Measurements from ENCODE around the gene ADAM23. TPM values are rescaled to one million over a fixed set of nuclear protein-coding genes. Genes with fewer than 3 reads are reported as not detected.

ADAM23 gene
- polyA plus RNA-seq, 4 donors: 4.8 to 6.6 (median 5.3) TPM

DNA sequence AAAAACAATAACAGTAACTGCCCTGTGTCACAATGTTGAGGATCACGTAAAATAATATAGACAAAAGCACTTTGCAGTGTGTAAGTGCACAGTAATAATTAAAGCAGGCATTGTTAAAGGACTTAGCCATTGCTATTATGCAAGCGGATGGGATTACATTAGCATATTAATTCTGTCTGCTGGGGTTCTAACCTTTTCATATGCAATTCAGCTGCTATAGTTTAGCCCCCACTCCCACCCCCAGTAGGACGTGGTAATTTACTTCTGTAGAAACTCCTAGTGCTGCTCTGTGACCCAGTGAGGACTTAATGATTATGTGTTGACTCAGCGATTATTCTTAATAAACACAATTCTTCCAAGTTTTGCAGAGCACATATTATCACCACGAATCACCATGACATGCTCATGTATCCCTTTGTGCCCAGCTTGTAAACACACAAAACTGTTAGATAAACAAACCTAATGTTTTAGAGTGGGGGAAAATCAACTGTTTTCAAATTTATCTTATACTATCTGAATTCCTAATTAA, 5.1 kb upstream of the ADAM23 start:
- no peak for DNase-seq (ENCODE audit: low read depth in 4 of 4, low spot score in 3 of 4)

DNA sequence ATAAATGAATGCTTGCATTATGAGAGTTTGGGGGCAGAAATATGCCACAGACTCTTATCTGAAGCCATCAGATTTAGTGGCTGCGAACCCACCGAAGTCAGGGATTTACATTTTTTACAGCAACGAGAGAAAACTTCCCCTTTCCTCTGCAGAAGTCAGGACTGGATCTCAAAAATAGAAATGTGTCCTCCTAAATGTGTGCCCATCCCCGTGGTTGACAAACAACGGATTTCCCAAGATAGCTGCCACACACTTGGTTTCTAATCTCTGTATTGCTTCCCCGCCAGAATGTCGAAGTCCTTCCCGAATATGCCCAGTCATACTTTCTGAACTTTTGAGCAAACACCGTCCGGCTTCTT, 879 bp upstream of the ADAM23 start:
- DNase-seq (ENCODE audit: low read depth in 4 of 4, low spot score in 3 of 4): no peak

DNA sequence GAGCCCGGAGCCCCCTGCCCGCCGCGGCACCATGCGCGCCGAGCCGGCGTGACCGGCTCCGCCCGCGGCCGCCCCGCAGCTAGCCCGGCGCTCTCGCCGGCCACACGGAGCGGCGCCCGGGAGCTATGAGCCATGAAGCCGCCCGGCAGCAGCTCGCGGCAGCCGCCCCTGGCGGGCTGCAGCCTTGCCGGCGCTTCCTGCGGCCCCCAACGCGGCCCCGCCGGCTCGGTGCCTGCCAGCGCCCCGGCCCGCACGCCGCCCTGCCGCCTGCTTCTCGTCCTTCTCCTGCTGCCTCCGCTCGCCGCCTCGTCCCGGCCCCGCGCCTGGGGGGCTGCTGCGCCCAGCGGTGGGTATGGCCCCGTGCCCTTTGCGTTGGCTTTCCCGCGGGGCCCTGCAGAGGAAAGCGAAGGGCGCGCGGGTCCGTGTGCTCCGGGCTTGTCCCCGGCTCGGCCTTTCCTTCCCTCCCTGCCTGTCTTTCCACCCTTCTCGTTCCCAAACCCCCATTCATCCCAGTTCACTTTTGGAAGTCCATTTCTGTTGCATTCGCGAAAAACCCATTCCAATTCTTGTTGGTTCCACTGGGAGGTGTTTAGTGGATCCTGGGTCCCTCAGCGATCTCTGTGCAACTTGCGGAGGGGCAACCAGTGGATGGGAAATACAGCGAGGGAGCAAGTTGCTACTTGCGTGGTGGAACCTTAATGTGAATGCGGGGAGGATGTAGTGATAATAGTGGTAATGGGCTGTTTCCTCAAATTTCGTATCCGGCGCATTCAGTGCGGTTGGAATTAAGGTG, 599 bp downstream of the ADAM23 start:
- DNase-seq (ENCODE audit: low read depth in 4 of 4, low spot score in 3 of 4): peak; percentile 5 to 20 (median 11)

DNA sequence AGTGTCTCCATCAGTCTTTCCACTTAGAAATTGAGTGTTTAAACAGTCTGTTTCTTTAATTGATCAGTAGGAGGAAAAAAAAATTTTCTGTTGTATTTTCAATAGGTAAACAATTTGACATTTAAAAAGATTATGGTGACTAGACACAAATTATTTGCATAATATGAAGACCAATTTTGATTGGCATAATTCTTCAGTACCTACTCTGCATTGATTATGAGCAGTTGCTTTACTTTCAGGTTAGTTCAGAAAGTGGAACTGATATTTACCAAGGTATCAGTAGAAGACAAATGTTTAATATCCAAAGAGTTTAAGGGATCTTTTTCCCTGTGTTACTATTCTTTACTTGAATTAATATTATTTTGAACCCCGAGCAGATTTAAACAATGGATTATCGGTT, 2.6 kb downstream of the ADAM23 start:
- DNase-seq (ENCODE audit: low read depth in 4 of 4, low spot score in 3 of 4): no peak

DNA sequence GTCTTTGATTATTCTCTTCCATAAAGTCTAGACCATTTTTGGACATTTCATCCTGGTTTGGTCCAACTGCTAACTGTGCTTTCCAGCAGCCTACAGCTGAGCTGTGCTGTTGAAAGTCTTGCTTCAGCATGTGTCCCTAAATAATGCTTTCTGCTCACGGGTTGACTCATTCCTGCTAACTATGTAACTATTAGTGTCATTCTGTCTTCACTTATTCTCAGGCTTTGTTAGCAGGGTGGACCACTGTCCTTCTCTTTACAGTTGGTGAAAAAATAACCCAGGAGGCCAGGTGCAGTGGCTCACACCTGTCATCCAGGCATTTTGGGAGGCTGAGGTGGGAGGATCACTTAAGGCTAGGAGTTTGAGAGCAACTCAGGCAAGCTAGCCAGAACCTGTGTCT, 8.9 kb downstream of the ADAM23 start:
- DNase-seq (ENCODE audit: low read depth in 4 of 4, low spot score in 3 of 4): no peak

DNA sequence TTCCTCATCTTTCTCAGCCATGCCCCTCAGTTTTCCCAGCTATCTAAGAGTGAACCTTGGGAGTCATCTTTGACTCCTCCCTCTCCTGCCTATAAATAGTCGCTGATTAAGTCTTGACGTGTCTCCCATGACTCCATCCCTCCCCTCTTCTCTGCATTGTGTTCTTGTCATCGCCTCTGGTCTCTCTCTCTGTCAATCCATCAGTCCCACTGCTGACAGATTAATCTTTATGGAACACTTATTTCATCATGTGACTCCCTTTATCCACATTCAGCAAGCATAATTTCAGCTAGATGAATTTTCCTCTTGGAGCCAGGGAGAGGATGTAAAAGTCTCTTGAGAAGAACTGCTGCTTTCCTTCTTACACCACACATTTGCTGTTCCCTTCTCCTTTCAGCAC, 9.4 kb downstream of the ADAM23 start:
- DNase-seq (ENCODE audit: low read depth in 4 of 4, low spot score in 3 of 4): no peak

DNA sequence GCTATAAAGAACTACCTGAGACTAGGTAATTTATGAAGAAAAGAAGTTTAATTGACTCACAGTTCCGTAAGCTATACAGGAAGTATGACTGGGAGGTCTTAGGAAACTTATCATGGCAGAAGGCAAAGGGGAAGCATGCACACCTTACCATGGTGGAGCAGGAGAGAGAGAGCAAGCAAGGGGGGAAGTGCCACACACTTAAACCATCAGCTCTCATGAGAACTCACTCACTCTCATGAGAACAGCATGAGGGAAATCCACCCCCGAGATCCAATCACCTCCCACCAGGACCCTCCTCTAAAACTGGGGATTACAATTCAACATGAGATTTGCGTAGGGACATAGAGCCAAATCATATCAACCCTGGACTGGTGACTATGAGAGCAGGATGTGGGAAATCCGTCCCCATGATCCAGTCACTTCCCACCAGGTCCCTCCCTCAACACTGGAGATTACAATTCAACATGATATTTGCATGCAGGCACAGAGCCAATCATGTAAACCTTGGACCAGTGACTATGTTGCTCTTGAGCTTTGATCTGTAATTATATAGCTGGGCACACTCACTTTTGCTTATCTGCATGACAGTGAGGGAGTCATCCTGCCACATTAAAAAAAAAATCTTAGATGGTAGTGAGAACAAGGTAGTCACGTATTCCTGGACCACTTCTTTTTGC, 12.9 kb downstream of the ADAM23 start:
- DNase-seq (ENCODE audit: low read depth in 4 of 4, low spot score in 3 of 4): no peak

DNA sequence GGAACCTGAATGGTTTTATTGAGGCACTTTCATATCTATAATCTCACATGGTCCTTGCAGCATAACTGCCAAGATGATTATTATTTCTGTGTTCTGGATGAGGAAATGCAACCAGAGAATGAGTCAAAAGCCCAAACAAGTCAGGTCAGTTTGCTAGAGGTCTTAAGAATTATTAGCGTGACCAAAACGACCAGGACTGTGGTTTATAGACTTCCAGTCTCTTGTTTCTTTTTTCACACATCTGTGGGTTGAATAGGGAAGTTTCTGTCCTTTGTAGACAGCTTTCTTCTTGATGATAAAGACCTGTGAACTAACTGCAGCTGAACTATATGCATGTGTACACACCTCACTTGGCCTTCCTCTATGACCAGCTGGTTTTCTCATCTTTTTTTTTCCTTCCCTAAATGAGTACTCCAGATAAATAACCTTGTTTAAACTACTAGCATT, 13.9 kb downstream of the ADAM23 start:
- DNase-seq (ENCODE audit: low read depth in 4 of 4, low spot score in 3 of 4): no peak

DNA sequence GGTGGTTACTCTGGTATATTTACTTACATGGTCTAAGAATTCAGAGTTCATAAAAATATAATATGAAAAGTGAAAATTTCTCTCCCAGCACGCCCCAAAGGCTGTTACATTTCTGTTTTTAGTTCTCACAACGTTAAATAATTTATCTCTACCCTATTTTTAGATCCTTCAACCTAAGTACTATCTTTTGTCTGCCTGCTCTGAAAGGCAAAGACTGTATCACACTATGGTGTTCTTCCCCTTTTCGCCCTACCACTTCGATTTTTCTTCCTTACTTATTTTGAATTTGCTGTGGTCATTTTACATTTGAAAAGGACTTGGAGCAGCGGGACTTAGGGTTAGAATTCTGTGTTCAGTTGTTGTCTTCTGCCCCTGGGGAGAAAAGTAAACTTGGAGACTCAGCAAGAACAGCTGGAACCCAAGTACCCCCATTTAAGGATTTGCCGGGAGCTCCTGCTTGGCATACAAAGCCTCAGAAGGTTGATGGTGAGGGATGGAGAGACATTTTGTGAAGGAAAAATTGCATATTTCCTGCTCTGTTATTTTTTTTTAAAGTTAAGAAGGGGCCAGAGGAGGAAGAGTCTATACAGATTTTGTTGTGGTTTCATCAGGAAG, 19.0 kb downstream of the ADAM23 start:
- no peak for DNase-seq (ENCODE audit: low read depth in 4 of 4, low spot score in 3 of 4)

DNA sequence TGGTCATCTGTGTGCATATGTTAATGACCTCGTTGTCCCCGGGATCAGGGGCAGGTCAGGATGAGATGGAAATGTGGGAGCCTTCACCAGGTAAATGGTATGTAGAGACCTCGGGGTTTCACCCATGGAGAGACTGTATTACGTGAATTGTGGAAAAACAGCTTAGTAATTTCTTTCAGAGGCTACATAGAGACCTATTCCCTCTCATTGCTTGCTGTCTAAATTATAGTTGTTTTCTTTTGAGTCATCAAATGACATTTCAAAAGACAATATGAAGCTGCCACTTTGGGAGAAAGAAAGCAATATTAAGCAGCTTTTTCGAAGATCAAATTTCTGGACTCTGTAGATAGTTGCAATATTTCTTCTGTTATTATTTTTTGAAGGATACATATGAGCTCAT, 20.4 kb downstream of the ADAM23 start:
- no peak for DNase-seq (ENCODE audit: low read depth in 4 of 4, low spot score in 3 of 4)

DNA sequence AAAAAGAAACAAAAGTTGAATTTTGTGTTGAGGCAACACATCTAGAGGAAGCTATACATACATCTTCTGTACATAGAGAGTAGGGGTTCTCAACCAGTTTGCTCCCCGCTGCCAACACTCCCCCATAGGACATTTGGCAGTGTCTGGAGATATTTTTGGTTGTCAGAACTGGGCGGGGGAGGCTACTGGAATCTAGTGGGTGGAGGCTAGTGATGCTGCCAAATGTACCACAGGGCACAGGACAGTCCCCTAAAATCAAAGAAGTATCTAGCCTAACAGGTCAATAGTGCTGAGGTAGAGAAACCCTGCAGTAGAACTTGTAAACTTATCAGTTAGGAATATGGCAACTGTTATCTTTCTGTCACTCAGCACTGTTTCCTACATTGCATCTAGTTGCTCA, 21.3 kb downstream of the ADAM23 start:
- DNase-seq (ENCODE audit: low read depth in 4 of 4, low spot score in 3 of 4): no peak

DNA sequence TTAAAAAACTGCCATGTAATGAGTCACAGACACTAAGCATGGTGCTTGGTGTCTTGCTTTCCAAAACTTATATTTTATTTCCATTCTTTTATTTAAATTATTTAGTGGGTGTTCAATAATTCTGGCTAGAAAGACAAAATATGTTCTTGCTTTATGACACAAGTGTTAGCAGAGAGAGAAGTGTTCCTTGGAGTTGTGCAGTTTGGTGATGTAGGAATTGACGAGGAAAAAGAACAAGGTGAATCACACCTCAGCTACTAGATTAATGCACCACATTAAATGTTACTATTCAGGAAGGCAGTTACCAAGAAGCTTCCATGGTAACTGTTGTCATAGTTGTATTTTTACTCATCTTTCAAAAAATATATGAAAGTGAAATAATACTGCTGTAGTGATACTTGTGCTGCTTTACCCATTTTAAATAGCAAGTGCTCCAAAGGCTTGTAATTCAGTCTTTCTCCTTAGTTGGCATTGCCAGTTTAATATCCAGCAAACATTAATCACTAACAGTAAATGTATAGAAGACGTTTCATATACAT, 28.3 kb downstream of the ADAM23 start:
- no peak for DNase-seq (ENCODE audit: low read depth in 4 of 4, low spot score in 3 of 4)

DNA sequence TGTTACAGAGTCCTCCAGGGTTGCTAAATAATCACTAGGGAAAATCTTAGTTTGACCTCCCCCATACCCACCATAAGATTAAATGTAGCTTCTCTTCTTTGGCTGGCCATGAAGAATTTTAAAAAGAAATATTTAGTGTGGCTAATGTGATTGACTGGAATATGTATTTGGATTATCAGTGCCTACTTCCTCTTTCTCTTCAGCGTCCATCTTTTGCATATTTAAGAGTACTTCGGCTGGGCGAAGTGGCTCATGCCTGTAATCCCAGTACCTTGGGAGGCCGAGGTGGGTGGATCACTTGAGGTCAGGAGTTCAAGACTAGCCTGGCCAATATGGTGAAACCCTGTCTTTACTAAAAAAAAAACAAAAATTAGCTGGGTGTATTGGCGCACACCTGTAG, 28.8 kb downstream of the ADAM23 start:
- DNase-seq (ENCODE audit: low read depth in 4 of 4, low spot score in 3 of 4): no peak

DNA sequence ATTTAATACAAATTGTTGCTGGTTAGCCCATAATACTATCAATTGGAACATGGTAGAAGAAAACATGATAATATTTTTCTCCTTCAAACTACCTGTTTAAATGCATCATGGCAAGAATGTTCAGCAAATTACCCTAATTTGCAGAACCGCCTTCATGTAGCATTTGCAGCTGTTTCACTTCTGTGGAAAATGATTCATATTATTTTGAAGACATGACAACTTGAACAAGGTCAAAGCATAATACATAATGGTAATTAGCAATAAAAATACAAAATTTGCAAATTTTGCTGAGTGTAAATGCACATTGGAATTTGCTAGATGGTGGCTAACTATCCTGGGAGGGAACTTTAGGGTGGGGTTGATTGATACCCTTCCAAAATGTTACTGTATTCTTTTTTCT, 30.8 kb downstream of the ADAM23 start:
- DNase-seq (ENCODE audit: low read depth in 4 of 4, low spot score in 3 of 4): no peak

DNA sequence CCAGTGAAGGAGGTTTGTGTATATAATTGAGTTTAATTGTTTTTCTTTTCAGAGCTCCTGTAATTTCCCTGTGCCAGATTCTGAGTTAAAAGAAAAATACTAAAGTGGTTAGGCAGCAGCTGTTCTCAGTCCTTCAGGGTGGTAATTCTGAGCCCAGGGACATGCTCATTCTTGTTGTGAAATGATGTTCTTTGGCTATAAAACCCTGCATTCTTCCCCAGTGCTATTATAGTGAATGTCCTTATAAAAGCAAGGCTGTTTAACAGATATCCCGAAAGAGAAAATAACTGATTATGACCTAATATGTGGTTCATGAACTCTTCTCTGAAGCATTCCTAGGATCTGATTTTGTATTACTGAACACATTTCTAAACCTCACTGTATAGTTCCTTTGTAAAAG, 34.0 kb downstream of the ADAM23 start:
- DNase-seq (ENCODE audit: low read depth in 4 of 4, low spot score in 3 of 4): no peak

DNA sequence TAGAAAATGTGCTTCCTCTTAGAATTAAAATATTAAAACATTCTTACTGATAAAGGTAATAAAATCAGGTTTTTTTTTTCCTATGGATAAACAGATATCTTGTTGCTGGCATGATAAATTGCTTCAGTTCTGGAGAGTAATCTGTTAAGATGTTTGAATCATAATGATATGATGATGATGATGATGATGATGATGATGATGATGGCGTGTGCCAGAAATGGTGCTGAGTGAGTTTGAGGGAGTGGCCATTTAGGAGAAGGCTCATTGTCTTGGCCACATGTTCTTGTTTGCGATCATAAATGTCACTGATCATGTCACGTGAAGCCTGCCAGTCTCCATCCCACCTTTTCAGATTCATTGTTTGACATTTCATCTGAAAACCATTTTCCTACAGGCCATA, 35.0 kb downstream of the ADAM23 start:
- DNase-seq (ENCODE audit: low read depth in 4 of 4, low spot score in 3 of 4): no peak

DNA sequence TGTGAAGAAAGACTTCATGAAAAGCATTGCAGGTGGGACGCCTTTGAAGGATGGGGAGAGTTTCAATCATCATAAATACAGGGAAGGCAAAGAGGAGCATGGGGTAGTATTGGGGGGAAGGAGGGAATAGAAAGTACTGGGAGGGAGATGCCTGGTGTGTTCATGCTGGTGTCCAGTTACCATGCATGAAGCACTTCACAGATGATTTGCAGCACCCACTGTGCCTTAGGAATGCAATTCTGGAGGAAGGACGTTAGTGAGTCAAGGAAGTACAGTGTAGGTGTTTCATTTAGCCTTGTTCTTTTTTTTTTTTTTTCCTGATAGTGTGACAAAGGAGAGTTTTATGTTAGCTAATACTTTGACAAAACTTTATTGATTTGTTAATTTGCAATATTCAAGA, 36.8 kb downstream of the ADAM23 start:
- DNase-seq (ENCODE audit: low read depth in 4 of 4, low spot score in 3 of 4): no peak

DNA sequence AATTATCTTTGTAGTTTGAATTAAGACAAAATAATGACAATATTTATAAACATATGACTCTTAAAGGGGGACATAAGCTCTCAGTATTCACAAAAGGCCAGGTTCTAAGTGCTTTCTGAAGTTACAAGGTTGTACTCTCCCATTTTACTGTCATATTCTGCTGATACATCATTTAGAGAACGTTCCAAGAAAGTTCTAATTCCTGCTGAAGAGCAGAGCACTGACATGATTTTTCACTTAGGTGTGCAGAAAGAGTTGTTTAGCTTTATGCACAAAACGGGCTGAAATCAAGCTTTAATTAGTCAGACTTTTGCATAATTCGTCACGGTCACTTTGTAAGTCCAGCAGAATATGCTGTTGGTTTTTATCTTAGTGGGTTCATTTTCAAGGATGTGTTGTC, 37.3 kb downstream of the ADAM23 start:
- no peak for DNase-seq (ENCODE audit: low read depth in 4 of 4, low spot score in 3 of 4)

DNA sequence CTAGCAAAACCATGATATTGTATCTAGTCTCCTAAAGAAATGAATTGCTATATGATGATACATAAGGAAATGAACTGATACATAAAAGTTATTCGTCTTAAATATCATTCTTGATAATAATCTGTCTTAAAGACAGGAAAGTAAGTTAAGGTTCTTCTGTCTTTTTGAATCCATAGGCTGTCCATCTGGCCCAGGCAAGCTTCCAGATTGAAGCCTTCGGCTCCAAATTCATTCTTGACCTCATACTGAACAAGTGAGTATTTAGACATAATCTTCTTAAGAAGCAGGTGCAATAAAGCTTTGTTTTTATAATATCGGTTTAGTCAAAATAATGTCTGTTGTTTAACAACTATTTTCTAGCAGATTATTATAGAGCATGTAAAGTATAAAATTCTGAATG, 37.7 kb downstream of the ADAM23 start:
- DNase-seq (ENCODE audit: low read depth in 4 of 4, low spot score in 3 of 4): no peak

DNA sequence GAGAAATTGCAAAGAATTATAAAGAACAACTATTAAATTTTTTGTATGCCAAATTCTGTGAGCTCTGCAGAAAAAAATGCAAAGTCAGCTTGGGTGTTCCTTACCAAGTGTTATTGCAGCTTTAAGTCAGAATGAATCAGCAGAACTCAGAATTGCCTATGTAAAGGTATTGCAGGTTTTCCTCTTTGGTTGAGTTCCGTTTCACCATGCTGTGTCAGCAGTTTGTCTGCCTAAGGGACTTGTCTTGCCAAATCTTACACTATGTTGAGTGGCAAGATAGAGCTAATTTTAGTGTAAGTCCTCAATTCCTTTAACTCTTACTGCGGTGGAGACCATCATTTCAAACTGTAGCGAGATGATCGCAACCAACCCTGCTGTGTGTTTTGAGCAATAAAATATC, 38.8 kb downstream of the ADAM23 start:
- no peak for DNase-seq (ENCODE audit: low read depth in 4 of 4, low spot score in 3 of 4)

DNA sequence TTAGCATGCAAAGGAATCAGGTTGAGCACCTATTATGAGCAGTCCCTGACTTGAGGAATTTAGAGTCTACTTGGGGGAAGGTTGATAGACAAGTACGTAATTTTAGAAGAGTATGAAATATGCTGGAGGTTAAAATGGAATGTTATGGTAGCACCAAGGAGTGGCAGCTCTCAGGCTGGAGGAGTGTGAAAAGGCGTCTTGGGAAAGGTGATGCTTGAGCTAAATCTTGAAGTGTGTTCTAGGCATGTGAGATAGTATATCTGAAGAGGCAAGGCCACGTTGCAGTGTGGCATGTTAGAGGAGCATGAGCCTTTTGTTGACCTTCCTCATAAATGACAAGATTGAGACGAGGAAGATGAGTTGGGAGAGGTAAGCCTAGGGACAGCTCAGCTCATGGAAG, 39.3 kb downstream of the ADAM23 start:
- no peak for DNase-seq (ENCODE audit: low read depth in 4 of 4, low spot score in 3 of 4)

DNA sequence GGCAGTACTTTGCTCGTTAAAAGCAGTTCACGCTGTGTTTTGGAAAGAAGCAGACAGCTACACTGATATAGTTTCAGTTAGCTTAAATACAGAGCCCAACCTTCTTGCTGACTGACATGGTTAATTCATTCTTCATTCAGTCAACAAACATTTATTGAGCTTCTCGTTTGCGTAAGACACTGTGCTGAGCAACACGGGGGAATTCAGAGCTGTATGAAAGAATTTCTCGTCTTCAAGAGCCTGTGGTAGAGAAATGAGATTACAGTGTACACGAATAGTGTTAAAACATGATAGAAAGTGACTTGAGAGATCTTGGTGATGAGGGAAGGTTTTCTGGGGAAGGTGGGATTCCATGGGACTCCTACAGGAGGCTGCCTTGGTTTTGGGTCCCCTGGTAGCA, 44.7 kb downstream of the ADAM23 start:
- no peak for DNase-seq (ENCODE audit: low read depth in 4 of 4, low spot score in 3 of 4)

Data from right renal pelvis (tissue), 4 donors.